GM10266 (cell line): ENCODE results near the gene OGDHL.

Experiments
- DNase-seq: peaks from one replicate; pipeline ENCODE4 v3.0.0; 2012; ENCODE audit errors: extremely low spot score
- CTCF ChIP-seq: IDR thresholded peaks from 2 replicates; pipeline ENCODE4 v1.5.1; 2012; ENCODE audit warnings: mild to moderate bottlenecking, low read depth; ENCODE audit not compliant: control insufficient read depth, insufficient read depth; ENCODE audit errors: missing control alignments

The OGDHL gene

GRCh38 chr10:49749556-49750491 is 12.3 kb downstream of the OGDHL start:
- no peak for DNase-seq
- TF ChIP-seq CTCF: no peak

DNA sequence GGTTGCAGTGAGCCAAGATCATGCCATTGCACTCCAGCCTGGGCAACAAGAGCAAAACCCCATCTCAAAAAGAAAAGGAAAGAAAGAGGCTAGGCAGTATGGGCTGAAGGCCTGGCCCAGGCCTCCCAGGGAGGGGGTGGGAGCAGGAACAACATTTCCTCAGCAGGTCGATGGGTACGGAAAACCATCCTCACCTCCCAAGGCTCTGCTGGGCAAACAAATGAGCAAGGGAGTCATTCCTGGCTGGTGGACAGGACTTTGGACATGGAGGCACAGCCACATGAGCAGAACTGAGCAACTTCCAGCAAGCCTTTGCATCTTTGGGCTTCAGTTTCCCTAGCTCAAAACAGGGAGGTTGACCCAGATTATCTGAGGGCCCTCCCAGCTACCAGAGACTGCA is 13.0 kb downstream of the OGDHL start:
- no peak for TF ChIP-seq CTCF
- DNase-seq: no peak

- TF ChIP-seq CTCF: no peak
- DNase-seq: no peak
Observed at GRCh38 chr10:49748006-49748405, 14.1 kb downstream of the OGDHL start.

DNA sequence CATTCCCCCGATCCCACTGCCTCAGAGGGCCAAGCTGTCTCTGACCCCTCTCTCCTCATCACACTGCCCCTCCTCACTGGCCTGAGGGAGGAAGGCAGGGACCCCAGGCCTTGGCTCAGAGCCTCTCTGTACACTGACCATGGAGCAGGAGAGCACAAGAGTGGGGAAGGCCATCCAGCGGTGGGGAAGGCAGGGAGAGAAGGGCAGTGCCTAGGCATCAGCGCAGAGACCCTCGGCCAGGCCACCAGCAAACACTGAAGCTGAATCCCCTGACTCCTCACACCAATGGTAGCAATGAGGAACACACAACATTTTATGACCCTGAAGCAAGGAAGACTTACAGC is 14.8 kb downstream of the OGDHL start:
- DNase-seq: no peak
- TF ChIP-seq CTCF: no peak

GRCh38 chr10:49746626-49747302 is 15.4 kb downstream of the OGDHL start:
- DNase-seq: no peak
- TF ChIP-seq CTCF: no peak

- DNase-seq: no peak
- TF ChIP-seq CTCF: no peak
Observed at GRCh38 chr10:49745756-49746155, 16.4 kb downstream of the OGDHL start.
